WTC11 (cell line): Measurements from ENCODE around the gene TYMS.

Source experiments
- FOXJ3 ChIP-seq: sonication (generic); formaldehyde crosslinking; IDR thresholded peaks from 2 replicates; pipeline ENCODE4 v1.9.0; 2021; ENCODE audit warnings: missing genetic modification reagents, mild to moderate bottlenecking, borderline replicate concordance
- FOXK1 ChIP-seq: sonication (generic); formaldehyde crosslinking; IDR thresholded peaks from 2 replicates; pipeline ENCODE4 v1.8.0; 2022; ENCODE audit warnings: mild to moderate bottlenecking, moderate library complexity, missing genetic modification reagents
- ZNF138 ChIP-seq: sonication (generic); formaldehyde crosslinking; conservative IDR thresholded peaks from 2 replicates; pipeline ENCODE4 v1.8.1; 2022; ENCODE audit warnings: mild to moderate bottlenecking, moderate library complexity, missing genetic modification reagents
- TF ChIP-seq, protein P1 (sequence below): fragments of 250-450 bp; sonication (Bioruptor Pico); IDR thresholded peaks from 2 replicates; pipeline ENCODE4 v2.1.2; 2022; ENCODE audit warnings: mild to moderate bottlenecking, moderate library complexity
- TF ChIP-seq, protein P2 (sequence below): sonication (generic); formaldehyde crosslinking; IDR thresholded peaks from 2 replicates; pipeline ENCODE4 v1.8.0; 2022; ENCODE audit warnings: mild to moderate bottlenecking, missing genetic modification reagents
- TF ChIP-seq, protein P3 (sequence below): fragments of 200-600 bp; IDR thresholded peaks from 2 replicates; pipeline ENCODE4 v1.8.0; 2022; ENCODE audit warnings: antibody characterized with exemption

DNA sequence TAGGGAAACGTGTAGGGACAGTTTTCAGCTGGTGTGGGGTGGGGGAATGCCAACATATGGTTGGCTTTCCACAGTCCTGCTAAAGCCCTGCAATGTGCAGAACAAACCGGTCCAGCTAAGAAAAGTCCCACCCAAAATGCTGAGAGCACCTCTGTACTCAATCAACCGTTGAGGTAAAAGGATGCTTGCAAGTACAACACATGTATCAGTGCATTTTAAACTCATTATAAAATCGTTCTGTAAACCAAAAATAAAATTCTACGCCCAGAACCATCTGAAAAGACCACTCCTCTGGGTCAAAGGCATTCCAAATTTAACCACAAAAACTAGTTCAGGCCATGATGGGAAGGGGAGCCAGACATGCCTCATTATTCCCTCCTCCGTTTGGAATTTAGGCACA is 2.0 kb upstream of the TYMS start:
- TF ChIP-seq, protein P1, sequence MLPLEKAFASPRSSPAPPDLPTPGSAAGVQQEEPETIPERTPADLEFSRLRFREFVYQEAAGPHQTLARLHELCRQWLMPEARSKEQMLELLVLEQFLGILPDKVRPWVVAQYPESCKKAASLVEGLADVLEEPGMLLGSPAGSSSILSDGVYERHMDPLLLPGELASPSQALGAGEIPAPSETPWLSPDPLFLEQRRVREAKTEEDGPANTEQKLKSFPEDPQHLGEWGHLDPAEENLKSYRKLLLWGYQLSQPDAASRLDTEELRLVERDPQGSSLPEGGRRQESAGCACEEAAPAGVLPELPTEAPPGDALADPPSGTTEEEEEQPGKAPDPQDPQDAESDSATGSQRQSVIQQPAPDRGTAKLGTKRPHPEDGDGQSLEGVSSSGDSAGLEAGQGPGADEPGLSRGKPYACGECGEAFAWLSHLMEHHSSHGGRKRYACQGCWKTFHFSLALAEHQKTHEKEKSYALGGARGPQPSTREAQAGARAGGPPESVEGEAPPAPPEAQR: no peak
- TF ChIP-seq FOXK1 (CRISPR knock-in tag) (no peak), ZNF138 (CRISPR knock-in tag) (no peak), FOXJ3 (CRISPR knock-in tag) (no peak)
- TF ChIP-seq, protein P2, sequence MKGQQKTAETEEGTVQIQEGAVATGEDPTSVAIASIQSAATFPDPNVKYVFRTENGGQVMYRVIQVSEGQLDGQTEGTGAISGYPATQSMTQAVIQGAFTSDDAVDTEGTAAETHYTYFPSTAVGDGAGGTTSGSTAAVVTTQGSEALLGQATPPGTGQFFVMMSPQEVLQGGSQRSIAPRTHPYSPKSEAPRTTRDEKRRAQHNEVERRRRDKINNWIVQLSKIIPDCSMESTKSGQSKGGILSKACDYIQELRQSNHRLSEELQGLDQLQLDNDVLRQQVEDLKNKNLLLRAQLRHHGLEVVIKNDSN: no peak
- TF ChIP-seq, protein P3, sequence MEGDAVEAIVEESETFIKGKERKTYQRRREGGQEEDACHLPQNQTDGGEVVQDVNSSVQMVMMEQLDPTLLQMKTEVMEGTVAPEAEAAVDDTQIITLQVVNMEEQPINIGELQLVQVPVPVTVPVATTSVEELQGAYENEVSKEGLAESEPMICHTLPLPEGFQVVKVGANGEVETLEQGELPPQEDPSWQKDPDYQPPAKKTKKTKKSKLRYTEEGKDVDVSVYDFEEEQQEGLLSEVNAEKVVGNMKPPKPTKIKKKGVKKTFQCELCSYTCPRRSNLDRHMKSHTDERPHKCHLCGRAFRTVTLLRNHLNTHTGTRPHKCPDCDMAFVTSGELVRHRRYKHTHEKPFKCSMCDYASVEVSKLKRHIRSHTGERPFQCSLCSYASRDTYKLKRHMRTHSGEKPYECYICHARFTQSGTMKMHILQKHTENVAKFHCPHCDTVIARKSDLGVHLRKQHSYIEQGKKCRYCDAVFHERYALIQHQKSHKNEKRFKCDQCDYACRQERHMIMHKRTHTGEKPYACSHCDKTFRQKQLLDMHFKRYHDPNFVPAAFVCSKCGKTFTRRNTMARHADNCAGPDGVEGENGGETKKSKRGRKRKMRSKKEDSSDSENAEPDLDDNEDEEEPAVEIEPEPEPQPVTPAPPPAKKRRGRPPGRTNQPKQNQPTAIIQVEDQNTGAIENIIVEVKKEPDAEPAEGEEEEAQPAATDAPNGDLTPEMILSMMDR: no peak
